ENCODE data around the gene RNF213. TPM values are rescaled to one million over a fixed set of nuclear protein-coding genes. Genes with fewer than 3 reads are reported as not detected.

The RNF213 gene
- total RNA-seq, 1 donor from 2014 or later, result 228 TPM

GRCh38 chr17:80291260-80291659, 30.6 kb downstream of the RNF213 start:
- Mint-ChIP-seq H3K27me3 (no peaks in the 10 kb centered on the region), H3K36me3 (ENCODE audit: low read depth) (peaks cover 82% of the 10 kb centered on the region), H3K4me1 (no peaks in the 10 kb centered on the region), H3K4me3 (no peak overlapping the region), H3K9me3 (no peaks in the 10 kb centered on the region), H3K27ac (no peak overlapping the region)
- intact Hi-C loops (cut with micrococcal nuclease), result loop anchor here (10.0 kb wide), 1 partner anchor 96 kb away; no protein-coding TSS in a partner anchor
- ChIA-PET POLR2A (no interaction called here), CTCF (no interaction called here)
- TF ChIP-seq CTCF (IDR thresholded peaks at IDR 0.05), result no peak
- ATAC-seq (ENCODE audit: low read depth), result no peak
- DNase-seq, result no peak

GRCh38 chr17:80291691-80292487, 31.2 kb downstream of the RNF213 start:
- intact Hi-C loops (cut with micrococcal nuclease), result loop anchor here (10.0 kb wide), 1 partner anchor 97 kb away; no protein-coding TSS in a partner anchor
- Mint-ChIP-seq H3K4me3 (no peak overlapping the region), H3K4me1 (no peaks in the 10 kb centered on the region), H3K9me3 (no peaks in the 10 kb centered on the region), H3K36me3 (ENCODE audit: low read depth) (peaks cover 87% of the 10 kb centered on the region), H3K27me3 (no peaks in the 10 kb centered on the region), H3K27ac (no peak overlapping the region)
- DNase-seq (no peak), ATAC-seq (ENCODE audit: low read depth) (no peak)
- no peak for TF ChIP-seq CTCF (IDR thresholded peaks at IDR 0.05)
- CTCF ChIA-PET, result no interaction called here
- POLR2A ChIA-PET, result no interaction called here

- Mint-ChIP-seq H3K27me3 (no peaks in the 10 kb centered on the region), H3K36me3 (ENCODE audit: low read depth) (peaks cover 85% of the 10 kb centered on the region), H3K4me1 (no peaks in the 10 kb centered on the region), H3K4me3 (no peak overlapping the region), H3K9me3 (no peaks in the 10 kb centered on the region), H3K27ac (no peak overlapping the region)
- no peak for ATAC-seq (ENCODE audit: low read depth)
- ChIA-PET POLR2A (no interaction called here), CTCF (no interaction called here)
- TF ChIP-seq CTCF (IDR thresholded peaks at IDR 0.05), result no peak
- intact Hi-C loops (cut with micrococcal nuclease), result loop anchor here (10.0 kb wide), 1 partner anchor 98 kb away; no protein-coding TSS in a partner anchor
- DNase-seq, result no peak
Measured at GRCh38 chr17:80292521-80292971, 31.9 kb downstream of the RNF213 start.

GRCh38 chr17:80294210-80294609, 33.6 kb downstream of the RNF213 start:
- no peak for DNase-seq
- intact Hi-C loops (cut with micrococcal nuclease), result loop anchor here (10.0 kb wide), 1 partner anchor 99 kb away; no protein-coding TSS in a partner anchor
- no peak for ATAC-seq (ENCODE audit: low read depth)
- TF ChIP-seq CTCF (IDR thresholded peaks at IDR 0.05), result no peak
- H3K4me1 Mint-ChIP-seq, result no peaks in the 10 kb centered on the region
- CTCF ChIA-PET, result no interaction called here
- H3K9me3 Mint-ChIP-seq, result no peaks in the 10 kb centered on the region
- peaks cover 88% of the 10 kb centered on the region for H3K36me3 Mint-ChIP-seq (ENCODE audit: low read depth)
- no peak overlapping the region for H3K27ac Mint-ChIP-seq
- POLR2A ChIA-PET, result no interaction called here
- no peaks in the 10 kb centered on the region for H3K27me3 Mint-ChIP-seq
- no peak overlapping the region for H3K4me3 Mint-ChIP-seq

GRCh38 chr17:80294653-80295052, 34.0 kb downstream of the RNF213 start:
- H3K4me3 Mint-ChIP-seq, result no peak overlapping the region
- H3K4me1 Mint-ChIP-seq, result no peaks in the 10 kb centered on the region
- no peak overlapping the region for H3K27ac Mint-ChIP-seq
- no peaks in the 10 kb centered on the region for H3K27me3 Mint-ChIP-seq
- no peaks in the 10 kb centered on the region for H3K9me3 Mint-ChIP-seq
- DNase-seq (no peak), ATAC-seq (ENCODE audit: low read depth) (no peak)
- intact Hi-C loops (cut with micrococcal nuclease), result loop anchor here (10.0 kb wide), 1 partner anchor 100 kb away; no protein-coding TSS in a partner anchor
- ChIA-PET POLR2A (interaction anchor here (1.3 kb wide), 1 partner anchor 31 kb away, joined by 3 read pairs; no protein-coding TSS in a partner anchor), CTCF (no interaction called here)
- H3K36me3 Mint-ChIP-seq (ENCODE audit: low read depth), result peaks cover 87% of the 10 kb centered on the region
- no peak for TF ChIP-seq CTCF (IDR thresholded peaks at IDR 0.05)

Data from activated B cell treated with CpG ODN at 0.5 μM for 24 hours (primary cell).